Upper lobe of left lung (tissue), 6 donors: ENCODE data around the gene SIRPA. TPM values are rescaled to one million over a fixed set of nuclear protein-coding genes. Genes with fewer than 3 reads are reported as not detected.

Experiments used
- ATAC-seq, 2 donors: fragments of 200-7000 bp; cut with Tn5 transposase; one replicate each; pipeline ENCODE4 v1.9.1; 2022; ENCODE audit warnings: mild to moderate bottlenecking in 2 of 2, moderate library complexity in 2 of 2; ENCODE audit not compliant: low FRiP score in 2 of 2
- DNase-seq, 2 donors: peaks; one replicate each; pipeline ENCODE4 v3.0.0-alpha.2; 2019 to 2020
- H3K27ac ChIP-seq, 4 donors: fragments of 200-600 bp; sonication (generic); one replicate each; pipeline ENCODE4 v1.5.1; 2016 to 2019
- H3K27me3 ChIP-seq, 4 donors: fragments of 200-600 bp; sonication (generic); one replicate each; pipeline ENCODE4 v1.5.1; 2017 to 2019
- H3K36me3 ChIP-seq, 4 donors: fragments of 200-600 bp; sonication (generic); one replicate each; pipeline ENCODE4 v1.5.1; 2016 to 2019
- H3K4me1 ChIP-seq, 4 donors: fragments of 200-600 bp; sonication (generic); one replicate each; pipeline ENCODE4 v1.5.1; 2018 to 2019
- H3K4me3 ChIP-seq, 4 donors: fragments of 200-600 bp; sonication (generic); one replicate each; pipeline ENCODE4 v1.5.1; 2017 to 2019; ENCODE audit warnings: mild to moderate bottlenecking in 2 of 4, moderate library complexity in 1 of 4
- H3K9me3 ChIP-seq, 4 donors: fragments of 200-600 bp; sonication (generic); one replicate each; pipeline ENCODE4 v1.5.1; 2018 to 2019
- CTCF ChIP-seq, 6 experiments: fragments of 450-650 bp in 4 of 6; fragments of 200-600 bp in 2 of 6; sonication (generic) in 2 of 6; IDR thresholded peaks; one replicate each; pipeline ENCODE4 v1.5.1; 2016 to 2019; ENCODE audit warnings: antibody characterized with exemption in 6 of 6
- EP300 ChIP-seq, 4 donors: sonication (generic); formaldehyde crosslinking; IDR thresholded peaks; one replicate each; pipeline ENCODE4 v1.5.1; 2017; ENCODE audit warnings: antibody characterized with exemption in 4 of 4, control low read depth in 2 of 4
- POLR2A ChIP-seq, 4 donors: fragments of 450-650 bp; IDR thresholded peaks; one replicate each; pipeline ENCODE4 v1.5.1; 2016 to 2017; ENCODE audit warnings: antibody characterized with exemption in 4 of 4, mild to moderate bottlenecking in 2 of 4
- POLR2AphosphoS5 ChIP-seq, 2 donors: sonication (generic); formaldehyde crosslinking; IDR thresholded peaks; one replicate each; pipeline ENCODE4 v1.5.1; 2017; ENCODE audit warnings: antibody characterized with exemption in 2 of 2
- WGBS, 2 donors: methylation state at CpG; one replicate each; pipeline ENCODE4 v1.1.5; 2017 to 2018; 5-methylcytosine and 5-hydroxymethylcytosine counted together
- total RNA-seq, 6 donors: library from RNA; depleted of rRNA in 4 of 6; stranded (reverse); fragments of >200 nt in 4 of 6; gene quantifications; one replicate each; pipeline versions ENCODE4 v1.1.0 to v1.2.1, GENCODE V29; 2016 to 2021
- donor health status: DM: no; HTN: no; CAD: no; lungs with moderate emphysema.
- donor health status: DM: no; HTN: yes; CAD: no; lungs with severe emphysema.

The SIRPA gene
- total RNA-seq, 6 donors from 2014 or later, result 36.3 to 119 (median 60.4) TPM

- peak in 1 of 2 donors; percentile 33 for DNase-seq
- Histone ChIP-seq H3K4me1 (peaks cover 35 to 67% (median 39%) of the 10 kb centered on the region in 4 donors), H3K36me3 (no peaks in the 10 kb centered on the region), H3K9me3 (no peaks in the 10 kb centered on the region), H3K27me3 (peaks cover 0 to 5% (median 0%) of the 10 kb centered on the region in 4 donors), H3K27ac (peak overlapping the region; percentile 88 to 97 (median 91)), H3K4me3 (peak overlapping the region; percentile 51 to 64 (median 58))
- WGBS, 2 donors, result 18 to 45% methylated on average over 11 to 24 of the region's 24 CpGs
- no peak for ATAC-seq
- TF ChIP-seq EP300 (IDR thresholded peaks at IDR 0.05), result no peak
- no peak for TF ChIP-seq POLR2AphosphoS5 (IDR thresholded peaks at IDR 0.05)
- no peak for TF ChIP-seq CTCF (IDR thresholded peaks at IDR 0.05)
- TF ChIP-seq POLR2A (IDR thresholded peaks at IDR 0.05), result no peak
Measured at GRCh38 chr20:1895674-1896483, 672 bp downstream of the SIRPA start.

GRCh38 chr20:1896484-1897258 lies 1.5 kb downstream of the SIRPA start:
- ATAC-seq (no peak), DNase-seq (no peak)
- Histone ChIP-seq H3K27me3 (peaks cover 0 to 5% (median 0%) of the 10 kb centered on the region in 4 donors), H3K4me1 (peaks cover 35 to 67% (median 39%) of the 10 kb centered on the region in 4 donors), H3K27ac (peak overlapping the region; percentile 88 to 97 (median 91)), H3K4me3 (peak overlapping the region in 3 of 4 donors; percentile 57 to 64 (median 60)), H3K9me3 (no peaks in the 10 kb centered on the region), H3K36me3 (no peaks in the 10 kb centered on the region)
- WGBS, 2 donors, result 60 to 69% methylated on average over 12 of the region's 12 CpGs
- TF ChIP-seq POLR2AphosphoS5 (IDR thresholded peaks at IDR 0.05), result no peak
- no peak for TF ChIP-seq POLR2A (IDR thresholded peaks at IDR 0.05)
- TF ChIP-seq CTCF (IDR thresholded peaks at IDR 0.05), result no peak
- no peak for TF ChIP-seq EP300 (IDR thresholded peaks at IDR 0.05)

- WGBS, 2 donors, result 75 to 82% methylated on average over 2 of the region's 2 CpGs
- Histone ChIP-seq H3K27ac (peak overlapping the region; percentile 88 to 97 (median 91)), H3K9me3 (no peaks in the 10 kb centered on the region), H3K36me3 (no peaks in the 10 kb centered on the region), H3K27me3 (peaks cover 0 to 5% (median 0%) of the 10 kb centered on the region in 4 donors), H3K4me1 (peaks cover 35 to 67% (median 38%) of the 10 kb centered on the region in 4 donors), H3K4me3 (peak overlapping the region in 2 of 4 donors; percentile 60 to 64)
- no peak for ATAC-seq
- TF ChIP-seq POLR2A (IDR thresholded peaks at IDR 0.05), result peak in 1 of 4 donors; percentile 50
- no peak for TF ChIP-seq POLR2AphosphoS5 (IDR thresholded peaks at IDR 0.05)
- DNase-seq, result peak in 1 of 2 donors; percentile 41
Measured at GRCh38 chr20:1897541-1897940, 2.3 kb downstream of the SIRPA start.

- ATAC-seq (no peak), DNase-seq (peak in 1 of 2 donors; percentile 55)
- peak overlapping the region in 2 of 4 donors; percentile 10 to 64 for H3K4me3 ChIP-seq
- peaks cover 0 to 5% (median 0%) of the 10 kb centered on the region in 4 donors for H3K27me3 ChIP-seq
- 47 to 63% methylated on average over 8 to 11 of the region's 11 CpGs for WGBS, 2 donors
- H3K36me3 ChIP-seq, result no peaks in the 10 kb centered on the region
- no peaks in the 10 kb centered on the region for H3K9me3 ChIP-seq
- no peak for TF ChIP-seq POLR2A (IDR thresholded peaks at IDR 0.05)
- TF ChIP-seq EP300 (IDR thresholded peaks at IDR 0.05), result no peak
- no peak for TF ChIP-seq CTCF (IDR thresholded peaks at IDR 0.05)
- TF ChIP-seq POLR2AphosphoS5 (IDR thresholded peaks at IDR 0.05), result no peak
- H3K4me1 ChIP-seq, result peaks cover 31 to 63% (median 33%) of the 10 kb centered on the region in 4 donors
- peak overlapping the region; percentile 88 to 97 (median 91) for H3K27ac ChIP-seq
Measured at GRCh38 chr20:1897965-1898464, 2.8 kb downstream of the SIRPA start.
